Mammary microvascular endothelial cell (primary cell): ENCODE data around the gene ZSCAN29. TPM values are rescaled to one million over a fixed set of nuclear protein-coding genes. Genes with fewer than 3 reads are reported as not detected.

Experiments used
- total RNA-seq: library from RNA; depleted of rRNA; stranded (reverse); fragments of >200 nt; gene quantifications from 2 replicates; pipeline ENCODE4 v1.2.3, GENCODE V29; 2015

The ZSCAN29 gene
- total RNA-seq, result 5.8 and 7.2 TPM in 2 replicates

GRCh38 chr15:43370975-43371974 is at the start of gene ZSCAN29, which contains the start of gene TUBGCP4:
ZSCAN29 (minus strand) TSS chr15:43371043; CDS start chr15:43369913, 1,130 bp downstream.
TUBGCP4 (plus strand) TSS chr15:43371101; CDS start chr15:43371355, 254 bp downstream.

GRCh38 chr15:43329960-43330779 is 40.7 kb downstream of the ZSCAN29 start, which contains the start of gene LCMT2:
LCMT2 (minus strand) TSS chr15:43330573; CDS start chr15:43330489, 84 bp downstream.

Other genes with a start within 250 kb of the ZSCAN29 start
- gene TMEM62, start 237.5 kb downstream of the ZSCAN29 start, total RNA-seq, result 18.9 and 20.4 TPM in 2 replicates
- 55.0 and 59.1 TPM in 2 replicates for gene CCNDBP1, start 185.6 kb downstream of the ZSCAN29 start, total RNA-seq
- gene EPB42, start 150.0 kb downstream of the ZSCAN29 start, total RNA-seq, result not detected in 2 replicates
- not detected in 2 replicates for gene TGM5, start 104.1 kb downstream of the ZSCAN29 start, total RNA-seq
- gene TGM7, start 68.8 kb downstream of the ZSCAN29 start, total RNA-seq, result not detected in 2 replicates
- 4.5 and 5.4 TPM in 2 replicates for gene LCMT2, start 40.5 kb downstream of the ZSCAN29 start, total RNA-seq
- 13.9 and 15.9 TPM in 2 replicates for gene TUBGCP4, start 58 bp upstream of the ZSCAN29 start, total RNA-seq
- gene TP53BP1, start 122.1 kb upstream of the ZSCAN29 start, total RNA-seq, result 19.8 and 24.3 TPM in 2 replicates
- gene MAP1A, start 146.6 kb upstream of the ZSCAN29 start, total RNA-seq, result 0.67 and 0.84 TPM in 2 replicates
- gene PPIP5K1, start 219.2 kb upstream of the ZSCAN29 start, total RNA-seq, result 7.4 and 22.0 TPM in 2 replicates
- not detected in 2 replicates for gene CKMT1B, start 223.0 kb upstream of the ZSCAN29 start, total RNA-seq
- gene STRC, start 247.8 kb upstream of the ZSCAN29 start, total RNA-seq, result not detected in 2 replicates